Measurements from ENCODE around the gene ZBTB16.

DNA sequence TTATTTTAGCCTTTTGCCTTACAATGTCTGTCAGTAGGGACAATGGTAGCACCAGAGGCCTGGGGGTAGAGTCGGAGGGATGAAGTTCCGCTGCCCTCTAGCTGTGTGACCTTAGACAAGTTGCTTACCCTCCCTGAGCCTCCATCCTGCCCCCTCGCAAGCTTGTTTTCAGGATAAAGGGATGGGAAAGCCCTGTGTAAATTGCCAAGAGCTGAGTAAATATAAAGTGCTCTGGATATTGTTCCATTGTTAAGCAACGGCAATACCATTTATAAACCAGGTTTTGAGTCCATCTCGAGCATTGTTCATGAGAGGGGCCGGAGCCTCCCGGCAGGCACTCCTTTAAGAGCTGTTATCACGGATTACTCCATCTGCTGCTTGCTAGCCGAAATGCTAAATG lies 72.9 kb downstream of the ZBTB16 start:
- TF ChIP-seq POLR2A (IDR thresholded peaks at IDR 0.05; ENCODE audit: extremely low read depth, insufficient read length) (no peak), MYC (IDR thresholded peaks at IDR 0.05; ENCODE audit: low read depth, low read length) (no peak)
- TF ChIP-seq, protein P1, sequence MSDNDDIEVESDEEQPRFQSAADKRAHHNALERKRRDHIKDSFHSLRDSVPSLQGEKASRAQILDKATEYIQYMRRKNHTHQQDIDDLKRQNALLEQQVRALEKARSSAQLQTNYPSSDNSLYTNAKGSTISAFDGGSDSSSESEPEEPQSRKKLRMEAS (IDR thresholded peaks at IDR 0.05; ENCODE audit: low read depth, low read length), result no peak
- TF ChIP-seq, protein P2, sequence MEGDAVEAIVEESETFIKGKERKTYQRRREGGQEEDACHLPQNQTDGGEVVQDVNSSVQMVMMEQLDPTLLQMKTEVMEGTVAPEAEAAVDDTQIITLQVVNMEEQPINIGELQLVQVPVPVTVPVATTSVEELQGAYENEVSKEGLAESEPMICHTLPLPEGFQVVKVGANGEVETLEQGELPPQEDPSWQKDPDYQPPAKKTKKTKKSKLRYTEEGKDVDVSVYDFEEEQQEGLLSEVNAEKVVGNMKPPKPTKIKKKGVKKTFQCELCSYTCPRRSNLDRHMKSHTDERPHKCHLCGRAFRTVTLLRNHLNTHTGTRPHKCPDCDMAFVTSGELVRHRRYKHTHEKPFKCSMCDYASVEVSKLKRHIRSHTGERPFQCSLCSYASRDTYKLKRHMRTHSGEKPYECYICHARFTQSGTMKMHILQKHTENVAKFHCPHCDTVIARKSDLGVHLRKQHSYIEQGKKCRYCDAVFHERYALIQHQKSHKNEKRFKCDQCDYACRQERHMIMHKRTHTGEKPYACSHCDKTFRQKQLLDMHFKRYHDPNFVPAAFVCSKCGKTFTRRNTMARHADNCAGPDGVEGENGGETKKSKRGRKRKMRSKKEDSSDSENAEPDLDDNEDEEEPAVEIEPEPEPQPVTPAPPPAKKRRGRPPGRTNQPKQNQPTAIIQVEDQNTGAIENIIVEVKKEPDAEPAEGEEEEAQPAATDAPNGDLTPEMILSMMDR (IDR thresholded peaks at IDR 0.05; ENCODE audit: low read depth, low read length), result no peak

Data from NB4 (cell line).